Neural crest cell (in vitro differentiated cells): ENCODE results near the gene NME1. TPM values are rescaled to one million over a fixed set of nuclear protein-coding genes. Genes with fewer than 3 reads are reported as not detected.
"Not testable (repeated sequence)": the region's sequence is repeated elsewhere in the genome, so short reads cannot be mapped to it uniquely, and the experiment has no call there.

Source experiments
- DNase-seq: peaks from one replicate; pipeline ENCODE4 v3.0.0; 2021; ENCODE audit warnings: low read depth, mixed read lengths, low spot score
- H3K27ac Mint-ChIP-seq: one replicate; pipeline ENCODE4 v1.8.0; 2021; ENCODE audit warnings: mild to moderate bottlenecking, mixed read lengths; ENCODE audit not compliant: unreplicated experiment
- H3K27me3 Mint-ChIP-seq: 2 replicates; pipeline ENCODE4 v1.8.0; 2021; ENCODE audit warnings: low read depth, mild to moderate bottlenecking, mixed read lengths
- H3K36me3 Mint-ChIP-seq: 2 replicates; pipeline ENCODE4 v1.8.0; 2021; ENCODE audit warnings: low read depth, mild to moderate bottlenecking, mixed read lengths
- H3K4me1 Mint-ChIP-seq: 2 replicates; pipeline ENCODE4 v1.8.0; 2021; ENCODE audit warnings: mixed read lengths
- H3K4me3 Mint-ChIP-seq: one replicate; pipeline ENCODE4 v1.8.0; 2021; ENCODE audit warnings: mild to moderate bottlenecking, mixed read lengths
- H3K9me3 Mint-ChIP-seq: 2 replicates; pipeline ENCODE4 v1.8.0; 2021; ENCODE audit warnings: mixed read lengths
- CTCF ChIP-seq: fragments of 200-600 bp; sonication (generic); conservative IDR thresholded peaks from 2 replicates; pipeline ENCODE4 v1.5.0; 2021; ENCODE audit warnings: antibody characterized with exemption, mild to moderate bottlenecking
- long read RNA-seq: library from polyadenylated mRNA; unstranded; transcript quantifications from one replicate; pipeline ENCODE4 v2.0.0, GENCODE V29; 2020
- total RNA-seq: library from RNA; stranded (reverse); gene quantifications from 2 replicates; pipeline ENCODE4 v1.2.1, GENCODE V29; 2021

The NME1 gene
- total RNA-seq: 322 and 332 TPM in 2 replicates
- long read RNA-seq, transcript NME1-203 (5 exons, 940 nt): major isoform, 196 of 215 reads
- long read RNA-seq, partial matches to known transcripts: 10 of 215 reads
- long read RNA-seq, other reads (novel, unspliced or antisense): 4 of 215 reads

GRCh38 chr17:51153210-51154072 lies at the start of gene NME1:
Gene NME1 (plus strand): TSS chr17:51153559. CDS start chr17:51155655, 2,096 bp downstream.
- Mint-ChIP-seq H3K4me3 (no peak within 1 kb of the TSS), H3K4me1 (peaks cover 5% of the 10 kb centered on the region), H3K36me3 (peaks cover 3% of the 10 kb centered on the region), H3K27ac (no peak within 1 kb of the TSS), H3K27me3 (no peaks in the 10 kb centered on the region), H3K9me3 (no peaks in the 10 kb centered on the region)
- TF ChIP-seq CTCF: peak; percentile 84
- peak; percentile 100 for DNase-seq

GRCh38 chr17:51107778-51108177 lies 45.6 kb upstream of the NME1 start:
- Mint-ChIP-seq H3K27me3 (no peaks in the 10 kb centered on the region), H3K9me3 (no peaks in the 10 kb centered on the region), H3K36me3 (no peaks in the 10 kb centered on the region), H3K4me1 (peaks cover 4% of the 10 kb centered on the region), H3K27ac (no peak overlapping the region), H3K4me3 (no peak overlapping the region)
- DNase-seq: no peak
- no peak for TF ChIP-seq CTCF

GRCh38 chr17:51112303-51113222 lies 40.8 kb upstream of the NME1 start:
- DNase-seq, H3K4me3 Mint-ChIP-seq, H3K27ac Mint-ChIP-seq, H3K36me3 Mint-ChIP-seq, H3K9me3 Mint-ChIP-seq, H3K4me1 Mint-ChIP-seq, H3K27me3 Mint-ChIP-seq: not testable (repeated sequence)

- TF ChIP-seq CTCF: no peak
- Mint-ChIP-seq H3K4me3 (no peak overlapping the region), H3K9me3 (no peaks in the 10 kb centered on the region), H3K27me3 (no peaks in the 10 kb centered on the region), H3K36me3 (no peaks in the 10 kb centered on the region), H3K4me1 (peaks cover 27% of the 10 kb centered on the region), H3K27ac (no peak overlapping the region)
- DNase-seq: no peak
Measured at GRCh38 chr17:51115179-51115578, 38.2 kb upstream of the NME1 start.

- TF ChIP-seq CTCF: no peak
- H3K9me3 Mint-ChIP-seq: no peaks in the 10 kb centered on the region
- H3K36me3 Mint-ChIP-seq: no peaks in the 10 kb centered on the region
- H3K27ac Mint-ChIP-seq: no peak overlapping the region
- H3K4me1 Mint-ChIP-seq: peaks cover 43% of the 10 kb centered on the region
- H3K4me3 Mint-ChIP-seq: peak overlapping the region; percentile 85
- no peaks in the 10 kb centered on the region for H3K27me3 Mint-ChIP-seq
- no peak for DNase-seq
Measured at GRCh38 chr17:51118330-51119195, 34.8 kb upstream of the NME1 start.
